ENCODE measurements around the gene KCNA1. TPM values are rescaled to one million over a fixed set of nuclear protein-coding genes. Genes with fewer than 3 reads are reported as not detected.

Gene KCNA1
- total and polyA plus RNA-seq, 2 donors (not counting 1 experiment from before 2014, with no cell fraction given): not detected

- no peak for DNase-seq (ENCODE audit: low read depth in 2 of 2)
- Histone ChIP-seq H3K36me3 (ENCODE audit: control insufficient read depth, insufficient read depth, low read length) (no peaks in the 10 kb centered on the region), H3K4me3 (replicated peaks in 1 of 4; ENCODE audit: control extremely low read depth in 1 of 4, insufficient read depth in 1 of 4, low read depth in 3 of 4, low read length in 4 of 4) (no peak overlapping the region), H3K27ac (ENCODE audit: insufficient read depth, low read length) (no peak overlapping the region), H3K4me1 (ENCODE audit: control insufficient read depth, extremely low read depth, insufficient read depth, low read length) (no peaks in the 10 kb centered on the region), H3K9ac (ENCODE audit: insufficient read depth, low read length) (no peak overlapping the region), H3K4me2 (ENCODE audit: extremely low read depth, insufficient read depth, low read length) (no peak overlapping the region), H3K79me2 (ENCODE audit: control insufficient read depth, insufficient read depth, low read length) (no peaks in the 10 kb centered on the region), H3K27me3 (ENCODE audit: control insufficient read depth, insufficient read depth, low read length) (peaks cover 2% of the 10 kb centered on the region), H3K9me3 (ENCODE audit: control insufficient read depth, insufficient read depth, low read depth, low read length) (no peaks in the 10 kb centered on the region), H2AFZ (ENCODE audit: low read length) (no peak overlapping the region), H4K20me1 (ENCODE audit: control insufficient read depth, extremely low read depth, insufficient read depth, low read length) (no peaks in the 10 kb centered on the region)
- TF ChIP-seq EZH2 (IDR thresholded peaks at IDR 0.05; ENCODE audit: low read length, missing control alignments) (no peak), CTCF (conservative IDR thresholded peaks at IDR 0.05 in 1 of 2, IDR thresholded peaks at IDR 0.05 in 1 of 2; ENCODE audit: low read depth in 1 of 2, low read length in 2 of 2) (no peak)
These were observed 45.1 kb upstream of the KCNA1 start for GRCh38 chr12:4864575-4864974.

- DNase-seq (ENCODE audit: low read depth in 2 of 2): no peak
These were observed 44.5 kb upstream of the KCNA1 start for GRCh38 chr12:4865246-4865645.

GRCh38 chr12:4866299-4866698, 43.4 kb upstream of the KCNA1 start:
- Histone ChIP-seq H3K4me3 (replicated peaks in 1 of 4; ENCODE audit: control extremely low read depth in 1 of 4, insufficient read depth in 1 of 4, low read depth in 3 of 4, low read length in 4 of 4) (no peak overlapping the region), H3K27ac (ENCODE audit: insufficient read depth, low read length) (no peak overlapping the region), H2AFZ (ENCODE audit: low read length) (no peak overlapping the region), H3K9ac (ENCODE audit: insufficient read depth, low read length) (no peak overlapping the region), H4K20me1 (ENCODE audit: control insufficient read depth, extremely low read depth, insufficient read depth, low read length) (no peaks in the 10 kb centered on the region), H3K4me1 (ENCODE audit: control insufficient read depth, extremely low read depth, insufficient read depth, low read length) (no peaks in the 10 kb centered on the region), H3K9me3 (ENCODE audit: control insufficient read depth, insufficient read depth, low read depth, low read length) (no peaks in the 10 kb centered on the region), H3K79me2 (ENCODE audit: control insufficient read depth, insufficient read depth, low read length) (no peaks in the 10 kb centered on the region), H3K36me3 (ENCODE audit: control insufficient read depth, insufficient read depth, low read length) (no peaks in the 10 kb centered on the region), H3K27me3 (ENCODE audit: control insufficient read depth, insufficient read depth, low read length) (peaks cover 2% of the 10 kb centered on the region), H3K4me2 (ENCODE audit: extremely low read depth, insufficient read depth, low read length) (no peak overlapping the region)
- no peak for TF ChIP-seq EZH2 (IDR thresholded peaks at IDR 0.05; ENCODE audit: low read length, missing control alignments)
- no peak for TF ChIP-seq CTCF (conservative IDR thresholded peaks at IDR 0.05 in 1 of 2, IDR thresholded peaks at IDR 0.05 in 1 of 2; ENCODE audit: low read depth in 1 of 2, low read length in 2 of 2)
- DNase-seq (ENCODE audit: low read depth in 2 of 2): no peak

More at GRCh38 chr12:4865246-4865645, 44.5 kb upstream of the KCNA1 start:
- H3K27me3 ChIP-seq (ENCODE audit: control insufficient read depth, insufficient read depth, low read length): peaks cover 2% of the 10 kb centered on the region
- no peak for TF ChIP-seq CTCF (conservative IDR thresholded peaks at IDR 0.05 in 1 of 2, IDR thresholded peaks at IDR 0.05 in 1 of 2; ENCODE audit: low read depth in 1 of 2, low read length in 2 of 2)
- TF ChIP-seq EZH2 (IDR thresholded peaks at IDR 0.05; ENCODE audit: low read length, missing control alignments): no peak
- H3K4me3 ChIP-seq (replicated peaks in 1 of 4; ENCODE audit: control extremely low read depth in 1 of 4, insufficient read depth in 1 of 4, low read depth in 3 of 4, low read length in 4 of 4): no peak overlapping the region
- H3K36me3 ChIP-seq (ENCODE audit: control insufficient read depth, insufficient read depth, low read length): no peaks in the 10 kb centered on the region
- H3K27ac ChIP-seq (ENCODE audit: insufficient read depth, low read length): no peak overlapping the region
- no peak overlapping the region for H2AFZ ChIP-seq (ENCODE audit: low read length)
- no peak overlapping the region for H3K9ac ChIP-seq (ENCODE audit: insufficient read depth, low read length)
- no peaks in the 10 kb centered on the region for H3K9me3 ChIP-seq (ENCODE audit: control insufficient read depth, insufficient read depth, low read depth, low read length)
- H3K4me1 ChIP-seq (ENCODE audit: control insufficient read depth, extremely low read depth, insufficient read depth, low read length): no peaks in the 10 kb centered on the region
- no peaks in the 10 kb centered on the region for H3K79me2 ChIP-seq (ENCODE audit: control insufficient read depth, insufficient read depth, low read length)
- H4K20me1 ChIP-seq (ENCODE audit: control insufficient read depth, extremely low read depth, insufficient read depth, low read length): no peaks in the 10 kb centered on the region
- no peak overlapping the region for H3K4me2 ChIP-seq (ENCODE audit: extremely low read depth, insufficient read depth, low read length)
